ENCODE results near the gene SORCS2.

The SORCS2 gene

GRCh38 chr4:7390906-7391636 is 198.7 kb downstream of the SORCS2 start:
- no peak for TF ChIP-seq EZH2 (IDR thresholded peaks at IDR 0.05; ENCODE audit: borderline replicate concordance, low read depth, low read length, severe bottlenecking)
- no peak for TF ChIP-seq CTCF (IDR thresholded peaks at IDR 0.05; ENCODE audit: borderline replicate concordance, extremely low read depth, low read length, poor library complexity, severe bottlenecking)
- DNase-seq (no peak), ATAC-seq (ENCODE audit: insufficient read depth, low read depth) (no peak)
- Histone ChIP-seq H3K9ac (ENCODE audit: low read depth, low read length) (no peak overlapping the region), H3K36me3 (ENCODE audit: insufficient read depth, low read length) (no peaks in the 10 kb centered on the region), H4K20me1 (ENCODE audit: insufficient read depth, low read length) (no peaks in the 10 kb centered on the region; the same call in 1 of the 2 replicates), H3K4me3 (ENCODE audit: low read depth in 1 of 2, low read length in 2 of 2) (no peak overlapping the region), H3K9me3 (ENCODE audit: insufficient read depth, low read length, severe bottlenecking) (peaks cover 5% of the 10 kb centered on the region), H3K27me3 (ENCODE audit: insufficient read depth, low read length, poor library complexity) (no peaks in the 10 kb centered on the region), H3K4me1 (ENCODE audit: insufficient read depth, low read length) (no peaks in the 10 kb centered on the region), H3K4me2 (ENCODE audit: insufficient read depth, low read length) (no peak overlapping the region), H3K27ac (ENCODE audit: low read length) (no peak overlapping the region), H2AFZ (ENCODE audit: low read depth, low read length) (no peak overlapping the region), H3K79me2 (ENCODE audit: insufficient read depth, low read length) (no peaks in the 10 kb centered on the region)

- no peak overlapping the region for H3K4me3 ChIP-seq (ENCODE audit: low read depth in 1 of 2, low read length in 2 of 2)
- no peak overlapping the region for H3K4me2 ChIP-seq (ENCODE audit: insufficient read depth, low read length)
- H3K27ac ChIP-seq (ENCODE audit: low read length): no peak overlapping the region
- H3K9ac ChIP-seq (ENCODE audit: low read depth, low read length): no peak overlapping the region
- H3K79me2 ChIP-seq (ENCODE audit: insufficient read depth, low read length): no peaks in the 10 kb centered on the region
- ATAC-seq (ENCODE audit: insufficient read depth, low read depth) (no peak), DNase-seq (no peak)
- peaks cover 5% of the 10 kb centered on the region for H3K9me3 ChIP-seq (ENCODE audit: insufficient read depth, low read length, severe bottlenecking)
- TF ChIP-seq EZH2 (IDR thresholded peaks at IDR 0.05; ENCODE audit: borderline replicate concordance, low read depth, low read length, severe bottlenecking) (no peak), CTCF (IDR thresholded peaks at IDR 0.05; ENCODE audit: borderline replicate concordance, extremely low read depth, low read length, poor library complexity, severe bottlenecking) (no peak)
- no peaks in the 10 kb centered on the region for H3K36me3 ChIP-seq (ENCODE audit: insufficient read depth, low read length)
- no peaks in the 10 kb centered on the region for H3K27me3 ChIP-seq (ENCODE audit: insufficient read depth, low read length, poor library complexity)
- no peaks in the 10 kb centered on the region; the same call in 1 of the 2 replicates for H4K20me1 ChIP-seq (ENCODE audit: insufficient read depth, low read length)
- H2AFZ ChIP-seq (ENCODE audit: low read depth, low read length): no peak overlapping the region
- H3K4me1 ChIP-seq (ENCODE audit: insufficient read depth, low read length): no peaks in the 10 kb centered on the region
These were observed 199.5 kb downstream of the SORCS2 start for GRCh38 chr4:7391637-7392437.

- Histone ChIP-seq H3K27ac (ENCODE audit: low read length) (no peak overlapping the region), H3K79me2 (ENCODE audit: insufficient read depth, low read length) (no peaks in the 10 kb centered on the region), H3K4me1 (ENCODE audit: insufficient read depth, low read length) (no peaks in the 10 kb centered on the region), H2AFZ (ENCODE audit: low read depth, low read length) (no peak overlapping the region), H3K27me3 (ENCODE audit: insufficient read depth, low read length, poor library complexity) (peaks cover 8% of the 10 kb centered on the region), H3K4me2 (ENCODE audit: insufficient read depth, low read length) (no peak overlapping the region), H3K36me3 (ENCODE audit: insufficient read depth, low read length) (no peaks in the 10 kb centered on the region), H3K4me3 (ENCODE audit: low read depth in 1 of 2, low read length in 2 of 2) (no peak overlapping the region), H3K9me3 (ENCODE audit: insufficient read depth, low read length, severe bottlenecking) (peaks cover 1% of the 10 kb centered on the region), H3K9ac (ENCODE audit: low read depth, low read length) (no peak overlapping the region), H4K20me1 (ENCODE audit: insufficient read depth, low read length) (no peaks in the 10 kb centered on the region; the same call in 1 of the 2 replicates)
- no peak for TF ChIP-seq CTCF (IDR thresholded peaks at IDR 0.05; ENCODE audit: borderline replicate concordance, extremely low read depth, low read length, poor library complexity, severe bottlenecking)
- TF ChIP-seq EZH2 (IDR thresholded peaks at IDR 0.05; ENCODE audit: borderline replicate concordance, low read depth, low read length, severe bottlenecking): no peak
- ATAC-seq (ENCODE audit: insufficient read depth, low read depth) (no peak), DNase-seq (no peak)
These were observed 200.4 kb downstream of the SORCS2 start for GRCh38 chr4:7392438-7393421.
